ENCODE data around the gene GORASP2. TPM values are rescaled to one million over a fixed set of nuclear protein-coding genes. Genes with fewer than 3 reads are reported as not detected.

The GORASP2 gene
- total RNA-seq, 1 experiment from 2014 or later, result 97.7 TPM

DNA sequence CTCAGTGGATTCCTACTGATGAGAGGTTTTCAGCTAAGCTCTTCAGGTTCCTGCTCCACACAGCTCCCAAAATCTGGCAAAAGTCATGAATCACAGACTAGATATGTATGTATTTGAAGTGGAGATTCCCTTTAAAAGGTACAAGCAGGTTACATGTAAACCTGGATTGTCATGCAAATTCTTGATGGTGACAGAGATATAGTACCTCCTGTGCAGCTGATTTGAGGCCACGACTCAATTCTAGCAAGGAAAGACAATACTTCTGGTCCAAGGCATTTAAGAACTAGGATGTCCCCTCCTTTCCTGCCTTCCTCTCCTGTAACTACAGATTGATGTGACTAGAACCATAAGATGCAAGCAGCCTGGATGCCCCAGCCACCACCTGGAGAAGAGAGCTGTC, 55.0 kb downstream of the GORASP2 start:
- H4K20me1 ChIP-seq (ENCODE audit: control insufficient read depth, insufficient read depth, insufficient read length), result no peaks in the 10 kb centered on the region
- peaks cover 10 to 17% of the 10 kb centered on the region in 2 experiments for H3K9me3 Mint-ChIP-seq

More for the DNA sequence above, 55.0 kb downstream of the GORASP2 start:
- Histone ChIP-seq H2BK120ac (ENCODE audit: low read depth, low read length, poor library complexity, severe bottlenecking) (no peak overlapping the region), H3T11ph (ENCODE audit: low read length) (no peak overlapping the region), H2BK5ac (ENCODE audit: insufficient read length, low read length) (no peak overlapping the region), H4K8ac (replicated peaks; ENCODE audit: insufficient read length, low read depth, low read length) (no peak overlapping the region), H2BK15ac (ENCODE audit: low read depth, low read length) (no peak overlapping the region), H2AFZ (ENCODE audit: low read length) (no peak overlapping the region), H3K14ac (ENCODE audit: insufficient read depth, low read length) (no peak overlapping the region), H3K27me3 (ENCODE audit: insufficient read depth, low read length) (no peaks in the 10 kb centered on the region), H3K4me1 (ENCODE audit: insufficient read depth, low read length) (peaks cover 3% of the 10 kb centered on the region; the same call in 1 of the 2 replicates), H3K9me3 (ENCODE audit: control insufficient read depth, low read depth, low read length) (no peaks in the 10 kb centered on the region), H3K18ac (ENCODE audit: insufficient read length, low read depth, low read length) (no peak overlapping the region), H2AK5ac (ENCODE audit: insufficient read length, low read length) (no peak overlapping the region), H3K9ac (ENCODE audit: extremely low read depth, insufficient read length, low read length) (no peak overlapping the region), H3K79me2 (ENCODE audit: insufficient read depth, low read length) (no peaks in the 10 kb centered on the region), H3K79me1 (ENCODE audit: insufficient read depth, low read depth, low read length, poor library complexity, severe bottlenecking) (no peaks in the 10 kb centered on the region), H3K23ac (ENCODE audit: insufficient read length, low read depth, low read length) (no peak overlapping the region), H2BK12ac (ENCODE audit: insufficient read length, low read depth, low read length) (no peak overlapping the region), H4K5ac (ENCODE audit: insufficient read length, low read depth, low read length) (no peak overlapping the region), H3K23me2 (ENCODE audit: insufficient read length, low read depth, low read length, poor library complexity, severe bottlenecking) (no peaks in the 10 kb centered on the region), H4K91ac (ENCODE audit: insufficient read length, low read depth, low read length) (no peak overlapping the region), H3K27ac (ENCODE audit: insufficient read length, low read depth, low read length) (no peak overlapping the region), H3K4me2 (ENCODE audit: insufficient read depth, insufficient read length, low read length) (no peak overlapping the region), H2BK20ac (ENCODE audit: low read depth, low read length, poor library complexity, severe bottlenecking) (no peak overlapping the region), H3K56ac (ENCODE audit: insufficient read length, low read depth, low read length) (no peak overlapping the region), H3K4ac (ENCODE audit: low read depth, low read length) (no peak overlapping the region)
- no CpG with 5 or more reads among the region's 1 CpG for WGBS (ENCODE audit: extremely low coverage, insufficient read length, low lambda C conversion rate)
- H3K27me3 Mint-ChIP-seq (ENCODE audit: low read depth), result peaks cover 6% of the 10 kb centered on the region
- peaks cover 42 to 43% of the 10 kb centered on the region in 2 experiments for H3K4me1 Mint-ChIP-seq
- H3K36me3 Mint-ChIP-seq (ENCODE audit: insufficient read depth in 1 of 3, low read depth in 3 of 3), result peaks cover 19 to 29% (median 28%) of the 10 kb centered on the region in 3 experiments
- H3K4me3 Mint-ChIP-seq, result no peak overlapping the region
- no peak overlapping the region for H3K27ac Mint-ChIP-seq
- DNase-seq, result no peak
- TF ChIP-seq, protein P1, sequence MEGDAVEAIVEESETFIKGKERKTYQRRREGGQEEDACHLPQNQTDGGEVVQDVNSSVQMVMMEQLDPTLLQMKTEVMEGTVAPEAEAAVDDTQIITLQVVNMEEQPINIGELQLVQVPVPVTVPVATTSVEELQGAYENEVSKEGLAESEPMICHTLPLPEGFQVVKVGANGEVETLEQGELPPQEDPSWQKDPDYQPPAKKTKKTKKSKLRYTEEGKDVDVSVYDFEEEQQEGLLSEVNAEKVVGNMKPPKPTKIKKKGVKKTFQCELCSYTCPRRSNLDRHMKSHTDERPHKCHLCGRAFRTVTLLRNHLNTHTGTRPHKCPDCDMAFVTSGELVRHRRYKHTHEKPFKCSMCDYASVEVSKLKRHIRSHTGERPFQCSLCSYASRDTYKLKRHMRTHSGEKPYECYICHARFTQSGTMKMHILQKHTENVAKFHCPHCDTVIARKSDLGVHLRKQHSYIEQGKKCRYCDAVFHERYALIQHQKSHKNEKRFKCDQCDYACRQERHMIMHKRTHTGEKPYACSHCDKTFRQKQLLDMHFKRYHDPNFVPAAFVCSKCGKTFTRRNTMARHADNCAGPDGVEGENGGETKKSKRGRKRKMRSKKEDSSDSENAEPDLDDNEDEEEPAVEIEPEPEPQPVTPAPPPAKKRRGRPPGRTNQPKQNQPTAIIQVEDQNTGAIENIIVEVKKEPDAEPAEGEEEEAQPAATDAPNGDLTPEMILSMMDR (conservative IDR thresholded peaks at IDR 0.05), result no peak

All from H9 (cell line).